Epithelial cell of esophagus (primary cell): ENCODE measurements around the gene LRRC52.

ENCODE experiments used
- DNase-seq: peaks from one replicate; pipeline ENCODE4 v3.0.0; 2010; ENCODE audit warnings: low read depth
- H3K4me3 ChIP-seq: 2 replicates; pipeline ENCODE4 v1.5.1; 2011; ENCODE audit warnings: mild to moderate bottlenecking, low read length, control low read depth
- TF ChIP-seq, protein P1 (sequence below): IDR thresholded peaks from 2 replicates; pipeline ENCODE4 v1.5.1; 2011; ENCODE audit warnings: low read depth, mild to moderate bottlenecking, low read length, control low read depth, inconsistent platforms; ENCODE audit not compliant: insufficient read depth; ENCODE audit errors: missing control alignments

Gene LRRC52, protein sequence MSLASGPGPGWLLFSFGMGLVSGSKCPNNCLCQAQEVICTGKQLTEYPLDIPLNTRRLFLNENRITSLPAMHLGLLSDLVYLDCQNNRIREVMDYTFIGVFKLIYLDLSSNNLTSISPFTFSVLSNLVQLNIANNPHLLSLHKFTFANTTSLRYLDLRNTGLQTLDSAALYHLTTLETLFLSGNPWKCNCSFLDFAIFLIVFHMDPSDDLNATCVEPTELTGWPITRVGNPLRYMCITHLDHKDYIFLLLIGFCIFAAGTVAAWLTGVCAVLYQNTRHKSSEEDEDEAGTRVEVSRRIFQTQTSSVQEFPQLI

GRCh38 chr1:165543532-165544438, at the start of gene LRRC52:
LRRC52 (plus strand) TSS chr1:165544000; CDS start chr1:165544297, 297 bp downstream.
- TF ChIP-seq, protein P1, sequence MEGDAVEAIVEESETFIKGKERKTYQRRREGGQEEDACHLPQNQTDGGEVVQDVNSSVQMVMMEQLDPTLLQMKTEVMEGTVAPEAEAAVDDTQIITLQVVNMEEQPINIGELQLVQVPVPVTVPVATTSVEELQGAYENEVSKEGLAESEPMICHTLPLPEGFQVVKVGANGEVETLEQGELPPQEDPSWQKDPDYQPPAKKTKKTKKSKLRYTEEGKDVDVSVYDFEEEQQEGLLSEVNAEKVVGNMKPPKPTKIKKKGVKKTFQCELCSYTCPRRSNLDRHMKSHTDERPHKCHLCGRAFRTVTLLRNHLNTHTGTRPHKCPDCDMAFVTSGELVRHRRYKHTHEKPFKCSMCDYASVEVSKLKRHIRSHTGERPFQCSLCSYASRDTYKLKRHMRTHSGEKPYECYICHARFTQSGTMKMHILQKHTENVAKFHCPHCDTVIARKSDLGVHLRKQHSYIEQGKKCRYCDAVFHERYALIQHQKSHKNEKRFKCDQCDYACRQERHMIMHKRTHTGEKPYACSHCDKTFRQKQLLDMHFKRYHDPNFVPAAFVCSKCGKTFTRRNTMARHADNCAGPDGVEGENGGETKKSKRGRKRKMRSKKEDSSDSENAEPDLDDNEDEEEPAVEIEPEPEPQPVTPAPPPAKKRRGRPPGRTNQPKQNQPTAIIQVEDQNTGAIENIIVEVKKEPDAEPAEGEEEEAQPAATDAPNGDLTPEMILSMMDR, result no peak
- no peak within 1 kb of the TSS for H3K4me3 ChIP-seq
- DNase-seq, result no peak

GRCh38 chr1:165494949-165495857, 48.6 kb upstream of the LRRC52 start:
- no peak for DNase-seq
- no peak overlapping the region for H3K4me3 ChIP-seq
- TF ChIP-seq, protein P1, result no peak

DNA sequence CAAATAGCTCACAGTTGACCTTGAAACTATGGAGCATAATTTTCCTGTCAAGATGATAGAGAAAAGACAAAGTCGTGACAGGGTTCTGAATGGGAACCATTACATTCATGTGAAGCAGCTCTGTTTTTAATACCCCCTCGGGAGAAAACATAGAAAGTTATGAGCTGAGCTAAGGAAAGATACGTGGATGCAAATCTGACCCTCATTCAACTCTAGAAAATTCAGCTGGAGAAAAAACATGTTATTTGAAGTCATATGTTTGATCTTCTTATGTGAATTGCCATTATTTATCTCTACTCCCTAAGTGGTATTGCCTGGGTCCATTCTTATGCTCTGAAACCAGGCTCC, 48.0 kb upstream of the LRRC52 start:
- no peak for DNase-seq
- no peak overlapping the region for H3K4me3 ChIP-seq
- TF ChIP-seq, protein P1, result no peak

GRCh38 chr1:165496501-165496900, 47.3 kb upstream of the LRRC52 start:
- TF ChIP-seq, protein P1, result no peak

GRCh38 chr1:165497069-165498013, 46.5 kb upstream of the LRRC52 start:
- TF ChIP-seq, protein P1, result no peak
- H3K4me3 ChIP-seq, result no peak overlapping the region
- DNase-seq, result no peak

More at GRCh38 chr1:165496501-165496900, 47.3 kb upstream of the LRRC52 start:
- no peak overlapping the region for H3K4me3 ChIP-seq
- no peak for DNase-seq
